ENCODE results near the gene EXOC1L. TPM values are rescaled to one million over a fixed set of nuclear protein-coding genes. Genes with fewer than 3 reads are reported as not detected.

Gene EXOC1L
- polyA plus RNA-seq, 4 donors, result not detected

DNA sequence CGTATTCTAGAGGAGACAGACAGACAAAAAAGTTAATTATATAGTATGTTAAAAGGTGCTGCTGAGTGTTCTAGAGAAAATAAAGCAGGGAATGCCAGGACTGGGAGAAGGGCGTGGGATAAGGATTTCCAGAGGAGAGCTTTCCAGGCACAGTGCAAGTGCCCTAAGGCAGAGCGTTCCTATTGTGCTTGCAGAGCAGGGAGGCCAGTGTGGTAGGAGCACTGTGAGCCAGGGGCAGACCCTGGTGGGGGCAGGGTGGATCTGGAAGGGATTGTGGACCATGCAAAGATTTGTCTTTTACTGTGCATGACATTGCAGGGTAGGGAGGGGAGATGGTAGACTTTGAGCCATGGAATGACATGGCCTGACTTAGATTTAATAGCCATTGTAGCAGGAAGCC is 59.6 kb downstream of the EXOC1L start:
- no peak for DNase-seq (ENCODE audit: low read depth in 4 of 4, low spot score in 2 of 4)

- DNase-seq (ENCODE audit: low read depth in 4 of 4, low spot score in 2 of 4), result no peak
These were observed 61.2 kb downstream of the EXOC1L start for GRCh38 chr4:55880652-55881280.

DNA sequence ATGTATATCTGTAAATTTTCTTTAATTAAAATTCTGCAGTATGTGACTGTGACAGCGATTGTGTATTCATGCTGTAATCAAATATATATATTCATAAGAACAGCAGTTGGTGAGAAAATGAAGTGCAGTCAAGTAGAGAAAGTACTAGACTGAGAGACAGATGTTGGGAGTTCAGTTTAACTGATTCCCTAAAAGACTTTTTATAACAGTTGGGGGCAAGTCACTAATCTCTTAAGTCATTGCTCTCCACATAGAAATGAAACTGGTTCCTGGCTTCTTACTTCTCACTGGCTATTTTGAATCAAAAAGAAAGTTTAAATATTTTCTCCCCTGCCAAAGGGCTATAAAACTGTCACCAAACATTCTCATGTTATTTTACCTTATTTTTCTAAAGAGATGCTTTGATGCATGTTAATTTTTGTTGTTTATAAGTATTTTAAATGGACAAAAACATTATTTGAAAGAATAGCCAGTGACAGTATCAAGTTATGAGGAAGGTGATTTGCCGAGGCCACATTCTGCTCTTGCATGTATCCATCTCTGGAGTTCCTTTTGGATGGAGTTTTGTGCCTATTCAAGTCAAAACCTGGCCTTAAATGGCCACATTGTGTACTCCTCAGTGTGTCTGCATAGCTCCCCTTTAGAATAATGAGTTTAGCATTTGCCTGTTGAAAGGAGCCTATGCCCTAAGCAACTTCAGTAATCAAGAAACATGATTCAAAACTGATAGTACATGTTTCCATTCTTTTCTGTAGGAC is 64.7 kb downstream of the EXOC1L start:
- DNase-seq (ENCODE audit: low read depth in 4 of 4, low spot score in 2 of 4), result no peak

DNA sequence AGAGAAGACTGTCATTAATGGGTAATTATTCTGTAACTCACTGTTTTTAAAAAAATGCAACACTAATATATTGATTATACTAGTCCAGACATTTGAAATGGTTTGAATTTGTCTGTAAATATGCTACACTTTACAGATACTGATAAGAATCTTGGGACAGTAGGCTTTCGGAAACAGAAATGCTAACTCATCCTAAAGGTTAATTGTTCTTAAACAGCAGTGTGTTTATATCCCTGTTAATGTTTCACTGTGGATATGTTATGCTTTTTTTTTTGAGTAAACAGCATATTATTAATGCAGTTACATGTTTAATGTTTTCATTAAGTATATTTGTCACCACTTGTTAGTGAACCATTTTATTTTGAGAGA is 65.2 kb downstream of the EXOC1L start:
- DNase-seq (ENCODE audit: low read depth in 4 of 4, low spot score in 2 of 4), result no peak

Other genes with a start within 250 kb of the EXOC1L start
- gene PDCL2, start 227.5 kb upstream of the EXOC1L start, polyA plus RNA-seq (ENCODE audit: insufficient read length in 4 of 4), result under 1 TPM in 2 of 4 donors, not detected in 2; 0.17 to 0.19 TPM
- 10 to 100 TPM in 2 of 4 donors, 1 to 10 TPM in 2; 9.6 to 15.9 (median 10.6) TPM for gene NMU, start 183.5 kb upstream of the EXOC1L start, polyA plus RNA-seq (ENCODE audit: insufficient read length in 4 of 4)
- 10 to 100 TPM; 41.7 to 57.5 (median 44.6) TPM for gene EXOC1, start 33.9 kb downstream of the EXOC1L start, polyA plus RNA-seq (ENCODE audit: insufficient read length in 4 of 4)
- gene CEP135, start 129.2 kb downstream of the EXOC1L start, polyA plus RNA-seq (ENCODE audit: insufficient read length in 4 of 4), result 10 to 100 TPM; 10.8 to 26.6 (median 16.3) TPM

Measured in left renal cortex interstitium (tissue), 4 donors.